ENCODE measurements around the gene KPNA1.

The KPNA1 gene
- total RNA-seq = 59.5 to 63.0 reads per million in 2 donors

DNA sequence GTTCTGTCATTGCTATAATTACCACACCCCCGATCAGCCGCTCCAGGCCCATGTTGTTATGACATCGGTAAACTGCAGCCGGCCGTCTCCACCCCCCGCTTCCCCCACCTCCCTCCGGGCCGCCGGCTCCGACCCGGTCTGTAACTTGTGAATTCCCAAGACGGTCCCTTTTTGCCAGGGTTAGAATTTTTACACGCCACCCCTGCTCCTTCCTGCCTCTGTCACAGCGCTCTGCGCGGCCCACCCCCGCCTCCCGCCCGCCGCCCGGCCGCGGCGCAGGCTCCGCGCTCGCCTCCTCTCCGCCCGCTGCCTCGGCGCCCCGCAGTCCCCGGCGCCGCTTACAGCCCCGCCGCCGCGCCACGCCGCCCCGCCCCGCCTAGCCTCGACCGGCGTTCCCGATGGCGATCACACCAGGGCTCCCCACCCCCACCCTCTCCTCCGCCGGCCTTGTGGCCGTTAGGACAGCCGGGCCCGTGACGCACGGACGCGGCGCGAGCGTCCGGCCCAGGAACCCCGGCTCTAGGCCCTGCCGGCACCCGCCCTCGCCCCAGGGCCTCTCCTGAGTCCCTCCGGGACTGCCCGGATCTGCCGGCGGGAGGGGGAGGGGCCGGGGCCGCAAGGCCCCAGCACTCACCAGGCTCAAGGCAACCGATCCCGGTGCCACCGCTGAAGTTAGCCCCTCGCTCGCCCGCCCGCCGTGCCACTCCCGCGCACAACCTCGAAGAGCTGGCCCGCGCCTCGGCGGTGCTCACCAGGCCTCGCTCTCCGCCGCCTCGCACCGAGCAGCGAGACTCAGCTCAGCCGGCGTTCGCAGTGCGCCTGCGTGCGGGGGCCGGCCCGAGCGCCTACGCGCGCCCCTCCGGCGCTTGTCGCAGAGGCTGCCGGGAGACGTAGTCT is at the start of gene KPNA1:
Gene KPNA1, minus strand, starts transcription at position 817 of the 897 bp plus-strand sequence. CDS start 18,374 bp downstream, outside the sequence.
- DNase-seq = peak; percentile 75 to 93 (median 81)

DNA sequence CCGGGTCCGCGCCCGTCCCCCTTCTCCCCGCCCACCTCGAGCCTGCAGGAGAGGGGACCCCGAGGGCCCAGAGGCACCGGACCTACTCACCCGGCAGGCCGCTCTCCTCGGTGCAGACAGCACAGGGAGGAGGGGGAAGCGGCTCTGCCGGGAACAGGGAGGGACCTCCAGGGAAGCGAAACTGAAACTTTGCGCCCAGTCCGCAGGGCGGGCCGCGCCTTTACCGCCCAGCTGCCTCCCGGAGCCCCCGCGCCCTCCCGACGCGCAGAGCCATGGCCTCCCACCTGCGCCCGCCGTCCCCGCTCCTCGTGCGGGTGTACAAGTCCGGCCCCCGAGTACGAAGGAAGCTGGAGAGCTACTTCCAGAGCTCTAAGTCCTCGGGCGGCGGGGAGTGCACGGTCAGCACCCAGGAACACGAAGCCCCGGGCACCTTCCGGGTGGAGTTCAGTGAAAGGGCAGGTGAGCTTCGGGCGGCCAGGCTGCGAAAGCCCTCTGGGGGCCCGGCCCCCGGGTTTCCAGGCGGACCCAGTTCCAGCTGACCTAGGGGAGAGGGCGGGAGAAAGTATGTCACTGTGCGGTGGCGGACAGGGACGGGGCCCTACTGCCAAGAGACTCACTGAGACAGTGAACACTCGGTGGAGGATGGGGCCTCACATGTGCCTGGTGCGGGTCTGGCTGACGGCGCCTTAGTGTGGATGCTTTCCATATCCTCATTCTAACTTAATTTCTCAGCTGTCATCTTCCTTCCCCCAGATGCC is 49.6 kb upstream of the KPNA1 start, which contains the start of the genes DTX3L and PARP9:
Gene DTX3L, plus strand, starts transcription at position 184 of the 758 bp plus-strand sequence. Its CDS starts 89 bp downstream, at position 273.
Gene PARP9, minus strand, starts transcription at position 146 of the 758 bp plus-strand sequence. CDS start 4,680 bp downstream, outside the sequence.
- peak; percentile 52 to 83 (median 69) for DNase-seq

DNA sequence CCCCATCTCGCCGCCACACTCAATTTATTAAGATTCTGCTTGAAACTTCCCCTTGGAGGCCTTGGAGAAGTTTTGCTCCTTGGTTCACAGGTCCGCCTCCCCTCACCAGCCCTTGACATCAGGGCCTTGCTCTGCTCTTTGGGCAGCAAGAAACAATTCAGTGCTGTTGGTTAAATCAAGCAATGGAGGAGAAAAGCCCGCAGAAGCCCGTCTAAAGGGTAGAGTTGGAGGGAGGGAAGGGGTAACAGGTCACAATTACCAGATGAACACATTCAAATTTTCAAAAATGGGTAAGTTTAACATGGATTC is 48.9 kb upstream of the KPNA1 start:
- DNase-seq = peak in 1 of 5 experiments; percentile 25

DNA sequence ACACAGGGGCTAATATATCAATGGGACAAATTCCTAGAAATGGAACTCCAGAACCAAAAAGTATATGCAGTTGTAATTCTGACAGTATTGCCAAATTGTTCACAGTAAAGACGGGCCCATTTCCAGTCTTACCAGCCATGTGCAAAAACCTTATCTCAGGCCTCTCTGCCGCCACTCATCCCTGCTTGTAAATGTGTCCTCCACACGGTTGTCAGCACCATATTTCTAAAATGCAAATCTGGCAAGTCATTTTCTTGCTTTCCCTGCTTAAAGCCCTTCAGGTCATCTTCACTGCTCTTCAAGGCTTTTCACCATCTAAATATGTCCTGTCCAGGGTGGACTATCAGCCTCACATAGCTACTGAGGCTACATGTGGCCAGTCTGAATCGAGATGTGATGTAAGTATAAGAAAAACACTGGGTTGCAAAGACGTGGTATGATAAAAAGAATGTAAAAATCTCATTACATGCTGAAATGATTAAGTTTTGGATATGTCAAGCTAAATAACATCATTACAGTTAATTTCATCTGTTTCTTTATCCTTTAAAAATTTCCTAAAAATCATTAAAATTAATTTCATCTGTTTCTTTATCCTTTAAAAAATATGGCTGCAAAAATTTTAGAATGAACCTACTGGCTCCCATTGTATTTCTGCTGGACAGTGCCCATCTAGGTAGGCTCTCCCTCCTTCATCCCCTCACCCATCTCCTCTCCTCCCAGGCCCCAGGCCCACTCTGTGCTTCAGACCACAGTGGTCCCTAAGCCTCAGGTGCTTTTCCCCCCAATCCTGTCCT is 48.4 kb upstream of the KPNA1 start:
- DNase-seq = no peak

DNA sequence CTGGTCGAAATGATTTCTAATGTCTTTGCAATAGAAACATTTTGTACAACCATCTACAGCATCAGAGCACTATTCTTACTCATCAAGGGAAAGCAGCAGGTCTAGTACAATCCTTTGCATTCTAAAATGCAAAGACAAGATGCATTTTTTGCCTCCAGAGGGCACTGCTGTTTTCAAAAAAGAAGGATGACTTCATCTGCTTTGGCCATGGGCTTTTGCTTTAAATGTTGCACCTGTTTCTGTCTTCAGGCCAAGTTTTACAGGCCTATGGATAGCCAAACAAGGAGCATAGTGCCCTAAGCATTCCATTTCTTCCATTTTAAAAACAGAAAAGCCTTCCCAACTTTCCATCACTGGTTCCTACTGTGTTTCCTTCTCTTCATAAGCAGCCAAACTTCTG is 45.9 kb upstream of the KPNA1 start:
- peak in 4 of 5 experiments; percentile 12 to 78 (median 34) for DNase-seq

DNA sequence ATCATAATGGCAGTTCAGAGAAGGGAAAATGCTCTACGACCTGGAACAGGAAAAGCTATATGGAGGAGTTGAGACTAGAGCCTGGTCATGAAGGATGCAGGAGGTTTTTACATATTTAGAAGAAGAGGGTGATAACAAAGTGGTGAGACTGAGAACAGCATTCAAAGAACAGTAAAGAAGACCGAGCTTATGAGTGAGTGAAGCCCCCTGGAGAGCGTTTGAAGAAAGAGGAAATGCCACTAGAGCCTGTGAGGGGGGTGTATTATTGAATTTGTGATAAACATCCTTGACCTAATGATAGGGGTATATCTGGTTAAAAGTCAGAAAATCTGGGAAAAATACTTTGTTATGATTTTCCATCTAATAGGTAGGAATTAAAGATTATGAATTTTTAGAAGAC is 45.2 kb upstream of the KPNA1 start:
- no peak for DNase-seq

DNA sequence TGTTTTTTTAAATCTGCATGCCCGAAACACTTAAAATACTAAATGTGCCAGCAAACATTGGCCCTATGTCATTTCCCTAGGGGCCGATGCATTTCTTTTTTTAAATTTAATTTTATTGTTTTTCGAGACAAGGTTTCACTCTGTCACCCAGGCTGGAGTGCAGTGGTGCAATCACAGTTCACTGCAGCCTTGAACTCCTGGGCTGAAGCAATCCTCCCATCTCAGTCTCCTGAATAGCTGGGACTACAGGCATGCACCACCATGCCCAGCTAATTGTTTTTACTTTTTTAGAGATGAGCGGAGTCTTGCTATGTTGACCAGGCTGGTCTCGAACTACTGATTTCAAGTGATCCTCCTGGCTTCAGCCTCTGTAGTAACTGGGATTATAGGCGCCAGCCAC is 43.9 kb upstream of the KPNA1 start:
- no peak for DNase-seq

DNA sequence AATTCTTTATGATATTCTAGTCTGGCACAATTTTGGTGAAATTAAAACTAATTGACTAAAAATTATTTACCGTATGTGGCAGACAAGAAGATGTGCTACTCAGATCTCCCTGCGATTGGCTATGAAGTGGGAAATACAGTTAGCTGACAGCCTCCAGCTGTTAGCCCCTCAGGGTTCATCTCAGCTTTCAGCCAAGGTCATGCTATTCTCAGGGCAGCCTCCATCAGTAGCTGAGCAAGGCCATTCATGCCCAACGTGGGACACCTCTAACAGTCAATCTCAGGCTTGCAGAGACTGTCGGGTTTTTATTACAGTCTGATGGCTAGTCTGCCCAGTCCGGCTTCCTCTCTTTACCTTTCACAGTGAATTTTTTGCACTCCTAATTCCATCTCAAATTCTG is 42.6 kb upstream of the KPNA1 start:
- no peak for DNase-seq

DNA sequence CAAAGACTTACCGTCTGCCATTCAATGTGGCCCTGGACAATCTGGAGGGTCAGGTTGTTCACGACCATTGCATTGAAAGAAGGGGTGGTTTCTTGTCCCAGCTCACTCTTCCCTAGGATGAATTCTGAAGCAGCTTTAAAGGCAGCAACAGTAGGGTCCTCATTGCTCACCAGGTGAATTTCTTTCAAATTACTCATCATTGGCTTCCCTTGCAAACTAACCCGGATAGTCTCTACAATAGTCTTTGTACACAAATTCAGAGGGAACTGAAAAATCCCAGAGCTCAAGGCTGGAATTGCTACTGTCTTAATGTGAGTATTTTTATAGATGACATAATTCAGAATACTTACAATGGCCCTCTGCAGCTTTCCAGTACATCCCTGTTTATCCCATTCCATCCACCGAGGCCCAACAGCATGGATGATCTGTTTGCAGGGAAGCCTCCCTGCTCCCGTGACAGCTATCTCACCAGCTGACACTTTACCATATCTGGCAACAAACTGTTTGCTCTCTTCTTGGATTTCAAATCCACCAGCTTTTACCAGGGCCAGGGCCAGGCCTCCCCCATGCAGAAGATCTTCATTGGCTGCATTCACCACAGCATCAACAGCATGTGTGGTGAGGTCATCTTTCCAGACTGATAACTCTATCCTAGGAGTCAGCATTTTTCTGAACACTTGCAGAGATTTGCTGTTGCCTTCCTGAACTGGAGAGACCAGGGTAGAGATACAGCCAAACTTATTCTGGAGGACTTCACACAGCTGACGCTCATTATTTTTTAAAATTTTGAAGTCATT is 40.7 kb upstream of the KPNA1 start:
- no peak for DNase-seq

DNA sequence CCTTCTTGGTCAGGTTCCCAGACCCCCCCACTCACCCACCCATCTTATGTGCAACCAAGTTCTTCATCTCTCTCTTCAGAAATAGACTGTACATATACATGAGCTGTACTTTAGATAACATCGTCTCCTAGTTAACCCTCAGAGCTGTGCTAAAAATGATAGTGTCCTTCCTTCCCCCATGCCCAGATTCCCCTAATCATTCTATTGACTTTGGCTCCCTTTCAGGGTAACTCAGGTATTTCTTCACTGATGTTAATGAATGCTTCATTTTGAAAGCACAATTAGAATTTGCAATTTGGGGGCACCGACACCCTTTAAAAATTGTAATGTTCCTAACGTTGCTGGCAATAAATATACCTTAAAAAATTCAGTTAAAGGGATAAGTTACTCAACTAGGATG is 38.4 kb upstream of the KPNA1 start:
- DNase-seq = no peak

DNA sequence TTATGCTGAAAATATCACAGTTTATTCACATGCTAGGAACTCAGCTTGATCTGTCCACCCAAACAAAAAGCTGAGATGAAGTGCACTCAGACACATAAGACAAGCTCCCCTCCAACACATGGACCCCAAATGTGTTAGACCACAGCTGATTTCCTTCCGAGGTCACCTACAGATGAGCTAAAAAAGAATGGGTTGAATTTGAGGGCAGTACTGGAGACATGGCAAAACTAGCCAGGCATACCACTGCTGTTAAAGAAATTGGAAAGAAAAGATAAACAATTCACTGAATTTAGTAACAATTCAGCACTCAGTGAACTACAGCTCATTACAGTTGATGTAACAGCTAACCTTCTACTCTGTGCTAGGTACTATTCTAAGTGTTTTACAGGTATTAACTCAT is 33.9 kb upstream of the KPNA1 start:
- no peak for DNase-seq

DNA sequence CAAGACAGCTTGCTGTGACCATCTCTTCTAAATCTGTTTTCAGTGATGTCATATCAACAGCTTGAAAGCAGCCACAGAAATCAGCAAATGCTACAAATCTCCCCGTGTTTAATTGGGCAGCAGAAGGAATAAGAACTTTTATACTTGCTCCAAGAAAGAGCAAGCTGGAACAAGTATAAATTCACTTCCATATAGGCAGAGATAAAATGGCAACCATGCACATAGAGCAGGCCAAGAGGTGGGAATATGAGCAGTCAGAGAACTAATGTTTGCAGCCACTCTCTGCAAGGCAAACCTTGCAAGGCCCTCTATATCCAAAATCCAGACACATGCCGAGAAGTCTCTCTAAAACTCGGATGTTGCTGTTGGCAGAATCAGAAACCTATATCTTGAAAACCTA is 33.3 kb upstream of the KPNA1 start:
- no peak for DNase-seq

DNA sequence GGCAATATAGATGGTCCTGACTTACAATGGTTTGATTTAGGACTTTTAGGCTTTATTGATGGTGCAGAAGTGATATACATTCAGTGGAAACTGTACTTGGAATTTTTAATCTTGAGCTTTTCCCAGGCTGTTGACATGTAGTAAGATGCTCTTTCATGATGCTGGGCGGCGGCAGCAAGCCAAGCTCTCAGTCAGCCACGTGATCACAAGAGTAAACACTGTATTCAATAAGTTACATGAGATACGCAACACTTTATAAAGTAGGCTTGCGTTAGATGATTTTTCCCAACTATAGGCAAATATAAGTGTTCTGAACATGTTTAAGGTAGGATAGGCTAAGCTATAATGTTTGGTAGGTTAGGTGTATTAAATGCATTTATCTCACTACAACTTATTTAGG is 31.4 kb upstream of the KPNA1 start:
- no peak for DNase-seq

DNA sequence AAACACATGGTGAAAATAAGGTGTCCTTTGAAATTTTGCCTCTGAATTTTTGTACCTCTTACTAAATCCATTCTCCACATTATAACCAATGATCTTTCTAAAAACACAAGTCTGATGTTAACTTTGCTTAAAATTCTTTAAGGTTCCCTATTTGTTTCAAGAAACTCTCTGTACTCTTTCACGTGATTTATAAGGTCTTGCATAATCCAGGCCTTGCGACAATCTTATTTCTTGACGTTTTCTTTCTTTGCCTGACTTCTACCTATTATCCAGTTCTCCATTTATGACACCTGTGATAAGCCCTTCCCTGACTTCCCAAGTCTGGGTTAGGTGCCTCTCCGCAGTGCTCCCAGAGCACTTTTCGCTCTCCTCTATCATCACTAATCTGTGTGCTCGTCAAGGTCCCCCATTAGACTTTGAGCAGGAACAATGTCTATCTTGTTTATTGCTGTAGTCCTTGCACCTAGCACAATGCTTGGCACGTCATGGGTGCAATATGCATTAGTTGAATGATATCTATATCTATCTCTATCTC is 24.3 kb upstream of the KPNA1 start:
- DNase-seq = no peak

DNA sequence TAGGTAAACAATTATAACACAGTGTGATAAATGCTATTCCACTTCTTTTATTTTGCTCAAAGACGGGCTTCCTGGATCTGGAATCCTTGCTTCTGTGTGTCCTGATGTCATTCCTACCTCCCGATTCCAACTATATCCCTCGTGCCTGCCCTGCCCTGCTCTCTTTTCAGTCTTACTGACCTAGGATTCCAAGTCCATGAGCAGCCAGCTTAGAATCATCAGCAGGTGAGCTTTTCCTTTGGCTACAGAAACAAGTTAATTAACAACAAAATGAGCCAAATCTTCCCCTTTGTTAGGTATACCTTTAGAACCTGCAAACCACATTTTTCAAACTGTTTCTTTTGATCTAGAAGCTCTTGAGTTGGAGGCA is 21.9 kb upstream of the KPNA1 start:
- no peak for DNase-seq

DNA sequence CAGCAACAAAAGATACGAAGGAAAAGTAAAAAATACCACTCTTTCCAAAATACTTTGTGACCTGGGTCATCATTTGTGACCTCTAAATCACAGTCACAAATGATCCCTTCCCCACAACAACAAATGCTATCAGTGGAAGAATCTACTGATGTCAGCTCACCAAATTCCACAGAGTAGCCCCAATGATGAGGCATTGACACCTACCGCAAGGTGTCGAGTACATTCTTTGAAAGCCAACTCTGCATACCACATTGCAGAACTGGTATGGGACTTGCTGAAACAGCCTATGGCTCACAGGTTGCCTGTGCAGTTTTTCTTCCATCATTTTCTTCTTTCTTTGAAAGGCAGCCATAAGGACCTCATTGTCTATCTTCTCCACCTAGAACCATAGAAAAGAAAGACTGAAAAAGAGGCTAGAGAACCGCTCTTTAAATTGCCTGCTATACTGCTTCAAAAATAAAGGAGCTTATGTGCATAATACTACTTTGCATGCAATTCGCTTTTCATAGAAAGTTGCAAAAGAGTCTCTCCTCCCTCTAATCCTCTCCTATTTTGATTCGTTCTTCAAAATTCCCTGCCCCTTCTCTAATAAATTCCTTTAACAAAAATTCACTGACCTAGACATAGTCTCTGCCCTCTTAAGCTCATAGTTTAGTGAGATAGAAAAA is 21.4 kb upstream of the KPNA1 start:
- no peak for DNase-seq

DNA sequence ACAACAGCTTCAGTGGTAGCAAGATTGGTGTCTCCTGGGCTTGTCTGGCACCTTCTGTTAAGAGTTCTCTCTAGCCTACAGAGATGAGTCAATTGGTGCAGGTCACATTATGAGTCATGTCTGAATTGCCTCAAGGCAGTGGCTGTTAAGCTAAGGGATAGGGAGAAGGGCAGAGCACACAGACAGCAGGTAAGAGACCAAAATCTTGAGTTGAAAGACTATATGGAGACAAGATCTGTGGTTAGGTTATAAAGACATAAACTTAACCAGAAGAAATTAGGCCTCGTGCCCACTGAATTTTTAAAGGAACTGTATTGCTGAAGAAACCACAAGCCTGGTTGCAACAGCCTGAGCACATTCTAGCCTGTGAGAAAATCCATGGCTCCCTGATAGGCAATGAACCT is 19.2 kb upstream of the KPNA1 start:
- DNase-seq = peak in 2 of 5 experiments; percentile 3 to 97

DNA sequence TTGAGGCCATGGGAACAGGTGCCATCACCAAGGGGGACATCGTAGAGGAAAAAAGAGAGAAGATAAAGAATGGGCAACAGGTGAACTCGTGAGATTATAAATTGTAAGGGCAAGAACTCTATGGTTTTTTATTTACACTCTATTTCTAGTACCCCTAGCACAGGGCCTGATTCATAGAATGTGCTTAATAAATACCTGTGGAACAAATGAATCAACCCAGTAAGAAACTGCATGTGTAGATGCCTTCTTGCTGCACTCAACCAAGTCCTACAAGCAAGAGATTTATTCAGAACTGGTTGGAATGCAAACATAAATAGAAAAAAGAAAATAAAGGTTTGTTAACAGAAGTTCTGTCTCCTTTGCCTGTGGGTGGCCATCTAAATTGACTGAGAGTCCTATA is 18.7 kb upstream of the KPNA1 start:
- DNase-seq = no peak

DNA sequence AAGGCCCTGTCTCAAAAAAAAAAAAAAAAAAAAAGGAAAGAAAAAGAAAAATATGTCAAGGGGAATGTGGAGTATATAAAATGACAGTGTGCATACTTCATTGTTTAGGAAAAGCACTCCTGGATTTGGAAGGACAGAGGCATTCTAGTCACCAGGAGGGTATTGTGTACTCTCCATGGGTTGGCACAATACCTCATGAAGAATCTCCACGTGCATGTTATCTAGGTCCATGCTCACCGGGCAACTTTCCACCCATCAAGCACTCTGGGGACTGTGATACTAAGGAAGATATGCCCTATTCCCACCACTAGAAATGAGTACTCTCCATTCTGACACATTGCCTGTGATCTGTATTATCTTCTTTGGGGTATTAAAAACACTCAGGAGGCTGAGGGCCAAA is 15.4 kb upstream of the KPNA1 start:
- no peak for DNase-seq

DNA sequence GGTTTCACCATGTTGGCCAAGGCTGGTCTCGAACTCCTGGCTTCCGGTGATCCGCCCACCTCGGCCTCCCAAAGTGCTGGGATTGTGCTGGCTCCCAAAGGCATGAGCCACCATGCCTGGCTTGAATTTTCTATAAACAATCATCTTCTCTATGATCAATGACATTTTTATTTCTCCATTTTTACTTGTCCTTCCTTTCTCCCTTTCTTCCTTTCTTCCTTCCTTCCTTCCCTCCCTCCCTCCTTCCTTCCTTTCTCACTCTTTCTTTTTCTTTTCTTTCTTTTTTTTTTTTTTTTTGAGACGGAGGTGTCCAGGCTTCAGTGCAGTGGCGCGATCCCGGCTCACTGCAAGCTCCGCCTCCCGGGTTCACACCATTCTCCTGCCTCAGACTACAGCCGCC is 8.6 kb upstream of the KPNA1 start:
- no peak for DNase-seq

DNA sequence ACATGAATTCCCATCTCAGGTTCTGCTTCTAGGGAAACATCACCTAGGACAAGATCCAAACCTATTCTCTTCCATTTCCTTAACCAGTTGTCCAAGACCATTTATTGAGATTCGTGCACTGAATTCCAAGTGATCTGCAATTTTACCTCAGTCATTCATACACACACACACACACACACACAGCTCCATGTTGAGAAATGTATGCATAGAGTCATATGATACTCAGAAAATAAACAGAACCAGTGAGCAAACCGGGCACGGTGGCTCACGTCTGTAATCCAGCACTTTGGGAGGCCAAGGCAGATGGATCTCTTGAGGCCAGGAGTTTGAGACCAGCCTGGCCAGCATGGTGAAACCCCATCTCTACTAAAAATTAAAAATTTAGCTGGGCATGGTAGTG is 6.1 kb upstream of the KPNA1 start:
- DNase-seq = no peak
